ENCODE measurements around the gene GEMIN8. TPM values are rescaled to one million over a fixed set of nuclear protein-coding genes. Genes with fewer than 3 reads are reported as not detected.
A peak's percentile ranks its signal among the peaks of the same experiment; 100 is the strongest.

Gene GEMIN8
- 10 to 100 TPM in 2 of 4 donors, 1 to 10 TPM in 2; 3.5 to 18.0 (median 10.5) TPM for polyA plus RNA-seq
- long read RNA-seq, donor 1, partial matches to known transcripts: 0 of 4 reads
- long read RNA-seq, donor 1, other reads (novel, unspliced or antisense): 0 of 4 reads
- long read RNA-seq, donor 2, partial matches to known transcripts: 0 of 2 reads
- long read RNA-seq, donor 2, other reads (novel, unspliced or antisense): 0 of 2 reads
- long read RNA-seq, donor 3, partial matches to known transcripts: 0 of 4 reads
- long read RNA-seq, donor 3, other reads (novel, unspliced or antisense): 0 of 4 reads
- long read RNA-seq, donor 4: 0 reads
- long read RNA-seq, donor 5: 0 reads
- long read RNA-seq, donor 6, partial matches to known transcripts: 0 of 2 reads
- long read RNA-seq, donor 6, other reads (novel, unspliced or antisense): 0 of 2 reads
- long read RNA-seq, donor 7, transcript GEMIN8-203 (4 exons, 1,119 nt): major isoform, 6 of 6 reads
- long read RNA-seq, donor 7, partial matches to known transcripts: 0 of 6 reads
- long read RNA-seq, donor 7, other reads (novel, unspliced or antisense): 0 of 6 reads
- long read RNA-seq, donor 8: 0 reads
- long read RNA-seq, donor 9: 0 reads
- long read RNA-seq, donor 10, partial matches to known transcripts: 0 of 2 reads
- long read RNA-seq, donor 10, other reads (novel, unspliced or antisense): 0 of 2 reads

- H3K36me3 ChIP-seq (ENCODE audit: control insufficient read depth in 3 of 3, insufficient read depth in 2 of 3, low read depth in 1 of 3, low read length in 3 of 3): no peaks in the 10 kb centered on the region
- H3K4me1 ChIP-seq (ENCODE audit: control insufficient read depth in 3 of 3, insufficient read depth in 2 of 3, low read depth in 1 of 3, low read length in 2 of 3): no peaks in the 10 kb centered on the region
- H3K9me3 ChIP-seq (ENCODE audit: control insufficient read depth in 2 of 2, insufficient read depth in 1 of 2, low read depth in 1 of 2, low read length in 1 of 2): no peaks in the 10 kb centered on the region
- FAIRE-seq (no peak), DNase-seq (peak; percentile 78 to 92)
- peak within 1 kb of the TSS; percentile 64 to 94 (median 72) for H3K27ac ChIP-seq (ENCODE audit: low read depth in 1 of 3, low read length in 2 of 3)
- WGBS, 3 donors: 1 to 8% (median 6%) methylated on average over 37 to 67 of the region's 67 CpGs
- no peaks in the 10 kb centered on the region for H3K27me3 ChIP-seq (ENCODE audit: control insufficient read depth in 3 of 3, insufficient read depth in 3 of 3, low read length in 3 of 3)
- peak within 1 kb of the TSS; percentile 41 to 79 (median 67) for H3K4me3 ChIP-seq (ENCODE audit: low read depth in 1 of 3, low read length in 3 of 3)
Observed at GRCh38 chrX:14029425-14030173, at the start of gene GEMIN8. Gene GEMIN8, minus strand, starts transcription at chrX:14029892. Its CDS starts 8,414 bp downstream, at chrX:14021478.

- no peaks in the 10 kb centered on the region for H3K36me3 ChIP-seq (ENCODE audit: control insufficient read depth in 3 of 3, insufficient read depth in 2 of 3, low read depth in 1 of 3, low read length in 3 of 3)
- no peaks in the 10 kb centered on the region for H3K4me1 ChIP-seq (ENCODE audit: control insufficient read depth in 3 of 3, insufficient read depth in 2 of 3, low read depth in 1 of 3, low read length in 2 of 3)
- DNase-seq (no peak), FAIRE-seq (no peak)
- H3K9me3 ChIP-seq (ENCODE audit: control insufficient read depth in 2 of 2, insufficient read depth in 1 of 2, low read depth in 1 of 2, low read length in 1 of 2): no peaks in the 10 kb centered on the region
- no peaks in the 10 kb centered on the region for H3K27me3 ChIP-seq (ENCODE audit: control insufficient read depth in 3 of 3, insufficient read depth in 3 of 3, low read length in 3 of 3)
- no peak overlapping the region for H3K27ac ChIP-seq (ENCODE audit: low read depth in 1 of 3, low read length in 2 of 3)
- H3K4me3 ChIP-seq (ENCODE audit: low read depth in 1 of 3, low read length in 3 of 3): no peak overlapping the region
Observed at GRCh38 chrX:14076639-14077038, 46.9 kb upstream of the GEMIN8 start.

GRCh38 chrX:14073556-14073955 lies 43.9 kb upstream of the GEMIN8 start:
- FAIRE-seq: no peak
- no peak for DNase-seq
- Histone ChIP-seq H3K36me3 (ENCODE audit: control insufficient read depth in 3 of 3, insufficient read depth in 2 of 3, low read depth in 1 of 3, low read length in 3 of 3) (no peaks in the 10 kb centered on the region), H3K27me3 (ENCODE audit: control insufficient read depth in 3 of 3, insufficient read depth in 3 of 3, low read length in 3 of 3) (no peaks in the 10 kb centered on the region), H3K4me3 (ENCODE audit: low read depth in 1 of 3, low read length in 3 of 3) (no peak overlapping the region), H3K27ac (ENCODE audit: low read depth in 1 of 3, low read length in 2 of 3) (no peak overlapping the region), H3K4me1 (ENCODE audit: control insufficient read depth in 3 of 3, insufficient read depth in 2 of 3, low read depth in 1 of 3, low read length in 2 of 3) (no peaks in the 10 kb centered on the region), H3K9me3 (ENCODE audit: control insufficient read depth in 2 of 2, insufficient read depth in 1 of 2, low read depth in 1 of 2, low read length in 1 of 2) (no peaks in the 10 kb centered on the region)

GRCh38 chrX:14073071-14073470 lies 43.4 kb upstream of the GEMIN8 start:
- Histone ChIP-seq H3K27ac (ENCODE audit: low read depth in 1 of 3, low read length in 2 of 3) (no peak overlapping the region), H3K9me3 (ENCODE audit: control insufficient read depth in 2 of 2, insufficient read depth in 1 of 2, low read depth in 1 of 2, low read length in 1 of 2) (no peaks in the 10 kb centered on the region), H3K4me1 (ENCODE audit: control insufficient read depth in 3 of 3, insufficient read depth in 2 of 3, low read depth in 1 of 3, low read length in 2 of 3) (no peaks in the 10 kb centered on the region), H3K36me3 (ENCODE audit: control insufficient read depth in 3 of 3, insufficient read depth in 2 of 3, low read depth in 1 of 3, low read length in 3 of 3) (no peaks in the 10 kb centered on the region), H3K27me3 (ENCODE audit: control insufficient read depth in 3 of 3, insufficient read depth in 3 of 3, low read length in 3 of 3) (no peaks in the 10 kb centered on the region), H3K4me3 (ENCODE audit: low read depth in 1 of 3, low read length in 3 of 3) (no peak overlapping the region)
- FAIRE-seq: no peak
- DNase-seq: no peak
- WGBS, 3 donors: 13 to 50% (median 38%) methylated on average over 1 of the region's 1 CpG

- DNase-seq (no peak), FAIRE-seq (no peak)
- 92 to 94% (median 93%) methylated on average over 11 to 21 of the region's 21 CpGs for WGBS, 3 donors
- Histone ChIP-seq H3K4me1 (ENCODE audit: control insufficient read depth in 3 of 3, insufficient read depth in 2 of 3, low read depth in 1 of 3, low read length in 2 of 3) (peaks cover 0 to 5% (median 0%) of the 10 kb centered on the region in 3 donors), H3K9me3 (ENCODE audit: control insufficient read depth in 2 of 2, insufficient read depth in 1 of 2, low read depth in 1 of 2, low read length in 1 of 2) (no peaks in the 10 kb centered on the region), H3K27me3 (ENCODE audit: control insufficient read depth in 3 of 3, insufficient read depth in 3 of 3, low read length in 3 of 3) (no peaks in the 10 kb centered on the region), H3K27ac (ENCODE audit: low read depth in 1 of 3, low read length in 2 of 3) (no peak overlapping the region), H3K4me3 (ENCODE audit: low read depth in 1 of 3, low read length in 3 of 3) (no peak overlapping the region), H3K36me3 (ENCODE audit: control insufficient read depth in 3 of 3, insufficient read depth in 2 of 3, low read depth in 1 of 3, low read length in 3 of 3) (no peaks in the 10 kb centered on the region)
Observed at GRCh38 chrX:14065800-14066199, 36.1 kb upstream of the GEMIN8 start.

GRCh38 chrX:14064626-14065432 lies 35.1 kb upstream of the GEMIN8 start:
- H3K4me1 ChIP-seq (ENCODE audit: control insufficient read depth in 3 of 3, insufficient read depth in 2 of 3, low read depth in 1 of 3, low read length in 2 of 3): peaks cover 0 to 5% (median 0%) of the 10 kb centered on the region in 3 donors
- no peak for FAIRE-seq
- H3K4me3 ChIP-seq (ENCODE audit: low read depth in 1 of 3, low read length in 3 of 3): no peak overlapping the region
- H3K9me3 ChIP-seq (ENCODE audit: control insufficient read depth in 2 of 2, insufficient read depth in 1 of 2, low read depth in 1 of 2, low read length in 1 of 2): no peaks in the 10 kb centered on the region
- peak; percentile 30 to 57 for DNase-seq
- no peaks in the 10 kb centered on the region for H3K36me3 ChIP-seq (ENCODE audit: control insufficient read depth in 3 of 3, insufficient read depth in 2 of 3, low read depth in 1 of 3, low read length in 3 of 3)
- H3K27ac ChIP-seq (ENCODE audit: low read depth in 1 of 3, low read length in 2 of 3): no peak overlapping the region
- no peaks in the 10 kb centered on the region for H3K27me3 ChIP-seq (ENCODE audit: control insufficient read depth in 3 of 3, insufficient read depth in 3 of 3, low read length in 3 of 3)
- 55 to 71% (median 67%) methylated on average over 19 of the region's 19 CpGs for WGBS, 3 donors

GRCh38 chrX:14062524-14062923 lies 32.8 kb upstream of the GEMIN8 start:
- Histone ChIP-seq H3K4me3 (ENCODE audit: low read depth in 1 of 3, low read length in 3 of 3) (no peak overlapping the region), H3K36me3 (ENCODE audit: control insufficient read depth in 3 of 3, insufficient read depth in 2 of 3, low read depth in 1 of 3, low read length in 3 of 3) (no peaks in the 10 kb centered on the region), H3K4me1 (ENCODE audit: control insufficient read depth in 3 of 3, insufficient read depth in 2 of 3, low read depth in 1 of 3, low read length in 2 of 3) (peaks cover 0 to 5% (median 0%) of the 10 kb centered on the region in 3 donors), H3K27ac (ENCODE audit: low read depth in 1 of 3, low read length in 2 of 3) (no peak overlapping the region), H3K9me3 (ENCODE audit: control insufficient read depth in 2 of 2, insufficient read depth in 1 of 2, low read depth in 1 of 2, low read length in 1 of 2) (no peaks in the 10 kb centered on the region), H3K27me3 (ENCODE audit: control insufficient read depth in 3 of 3, insufficient read depth in 3 of 3, low read length in 3 of 3) (no peaks in the 10 kb centered on the region)
- WGBS, 3 donors: 80 to 84% (median 81%) methylated on average over 1 of the region's 1 CpG
- FAIRE-seq: no peak
- DNase-seq: no peak

- H3K4me1 ChIP-seq (ENCODE audit: control insufficient read depth in 3 of 3, insufficient read depth in 2 of 3, low read depth in 1 of 3, low read length in 2 of 3): no peaks in the 10 kb centered on the region
- FAIRE-seq: no peak
- H3K9me3 ChIP-seq (ENCODE audit: control insufficient read depth in 2 of 2, insufficient read depth in 1 of 2, low read depth in 1 of 2, low read length in 1 of 2): no peaks in the 10 kb centered on the region
- no peak for DNase-seq
- no peaks in the 10 kb centered on the region for H3K36me3 ChIP-seq (ENCODE audit: control insufficient read depth in 3 of 3, insufficient read depth in 2 of 3, low read depth in 1 of 3, low read length in 3 of 3)
- H3K27me3 ChIP-seq (ENCODE audit: control insufficient read depth in 3 of 3, insufficient read depth in 3 of 3, low read length in 3 of 3): no peaks in the 10 kb centered on the region
- H3K27ac ChIP-seq (ENCODE audit: low read depth in 1 of 3, low read length in 2 of 3): no peak overlapping the region
- no peak overlapping the region for H3K4me3 ChIP-seq (ENCODE audit: low read depth in 1 of 3, low read length in 3 of 3)
- 69 to 78% (median 76%) methylated on average over 1 of the region's 1 CpG for WGBS, 3 donors
Observed at GRCh38 chrX:14056206-14056605, 26.5 kb upstream of the GEMIN8 start.
